Pancreas (tissue), 10 donors: ENCODE results near the gene TLCD3A. TPM values are rescaled to one million over a fixed set of nuclear protein-coding genes. Genes with fewer than 3 reads are reported as not detected.

ENCODE experiments used
- ATAC-seq, 4 donors: fragments of 200-7000 bp; cut with Tn5 transposase; one replicate each; pipeline versions ENCODE4 v1.8.0 to v1.9.1; 2020; ENCODE audit warnings: mild to moderate bottlenecking in 4 of 4, moderate library complexity in 4 of 4
- DNase-seq, 6 donors: peaks; one replicate each; pipeline ENCODE4 v3.0.0-alpha.2; 2020
- FAIRE-seq: peaks from 2 replicates; lab custom pipeline; 2012; peaks lifted over from hg19 to GRCh38; lab: Jason Lieb, UNC
- H3K27ac ChIP-seq, 4 donors: fragments of 200-600 bp; sonication (generic); 1 replicate in 3 of 4; 2 replicates in 1 of 4; pipeline versions ENCODE4 v1.5.0 to v1.8.0; 2020
- H3K27me3 ChIP-seq, 4 donors: fragments of 200-600 bp; one replicate each; pipeline ENCODE4 v1.8.0; 2021
- H3K36me3 ChIP-seq, 3 donors: fragments of 200-600 bp; sonication (generic) in 1 of 3; one replicate each; pipeline versions ENCODE4 v1.5.0 to v1.8.0; 2020 to 2021
- H3K4me1 ChIP-seq, 3 donors: fragments of 200-600 bp; one replicate each; pipeline ENCODE4 v1.8.0; 2021
- H3K4me3 ChIP-seq, 4 donors: fragments of 200-600 bp; sonication (generic) in 2 of 4; one replicate each; pipeline versions ENCODE4 v1.5.0 to v1.8.0; 2020 to 2021
- H3K9me3 ChIP-seq, 4 donors: fragments of 200-600 bp; one replicate each; pipeline ENCODE4 v1.8.0; 2021
- WGBS, 2 donors: extraction: QIAGEN DNeasy Blood & Tissue Kit; methylation state at CpG; one replicate each; pipeline ENCODE4 v1.1.7; 2013; 5-methylcytosine and 5-hydroxymethylcytosine counted together
- intact Hi-C, 3 donors: fragments of 100-400 bp; cut with DNase I; formaldehyde crosslinking; loops; one replicate each; pipeline versions ENCODE4 v1.11.1 to v1.14.2; 2022
- polyA plus RNA-seq, 2 donors: library from polyadenylated mRNA; stranded (reverse); fragments of 200-250 nt; gene quantifications; one replicate each; pipeline ENCODE4 v1.2.3, GENCODE V29; 2013
- total RNA-seq, 6 donors: library from RNA; stranded (reverse); fragmentation: NEBNext Ultra II Directional in 4 of 6; extraction: Animal tissue kit (Norgen Biotek cat#: 25700) in 4 of 6; gene quantifications; one replicate each; pipeline versions ENCODE4 v1.2.1 to v1.2.4, GENCODE V29; 2021 to 2023
- TF ChIP-seq, protein P1 (sequence below), 4 donors: fragments of 200-600 bp; sonication (generic) in 3 of 4; IDR thresholded peaks; one replicate each; pipeline versions ENCODE4 v1.5.0 to v1.8.0; 2021; ENCODE audit warnings: antibody characterized with exemption in 4 of 4
- donor health status: healthy with polysubstance abuse.
- donor health status: DM: no; HTN: no; CAD: no; lungs with moderate emphysema.
- donor health status: DM: no; HTN: no; CAD: no.
- donor health status: control.
- donor health status: control.
- donor health status: Bipolar disorder and iron deficiency.
- donor health status: DM: yes; HTN: yes; CAD: no.
- donor health status: DM: no; HTN: no; CAD: no.
- donor health status: DM: no; HTN: no; CAD: no.
- donor health status: DM: yes; HTN: yes; CAD: no.

The TLCD3A gene
- total and polyA plus RNA-seq, 8 donors: 3.2 to 9.0 (median 5.9) TPM

DNA sequence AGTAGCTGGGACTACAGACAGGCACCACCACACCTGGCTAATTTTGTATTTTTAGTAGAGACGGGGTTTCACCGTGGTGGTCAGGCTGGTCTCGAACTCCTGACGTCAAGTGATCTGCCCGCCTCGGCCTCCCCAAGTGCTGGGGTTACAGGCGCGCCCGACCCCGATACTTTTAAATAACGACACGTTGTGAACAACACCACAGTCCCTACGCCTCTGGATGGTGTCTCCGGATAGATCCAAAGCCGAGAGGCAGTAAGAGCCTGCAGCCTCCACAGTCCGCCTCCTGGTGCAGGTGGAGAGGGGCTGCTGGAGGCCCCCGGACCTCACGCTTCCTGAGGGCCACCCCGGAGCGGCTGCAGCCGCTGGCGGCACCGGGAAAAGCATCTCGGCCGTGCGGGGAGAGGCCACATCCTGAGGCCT, 741 bp upstream of the TLCD3A start:
- H3K27ac ChIP-seq: peak overlapping the region; percentile 55 to 66 (median 60)

GRCh38 chr17:732902-733720, 715 bp downstream of the TLCD3A start:
- intact Hi-C loops: no loop called here
- DNase-seq: peak; percentile 46 to 87 (median 64)
- TF ChIP-seq, protein P1, sequence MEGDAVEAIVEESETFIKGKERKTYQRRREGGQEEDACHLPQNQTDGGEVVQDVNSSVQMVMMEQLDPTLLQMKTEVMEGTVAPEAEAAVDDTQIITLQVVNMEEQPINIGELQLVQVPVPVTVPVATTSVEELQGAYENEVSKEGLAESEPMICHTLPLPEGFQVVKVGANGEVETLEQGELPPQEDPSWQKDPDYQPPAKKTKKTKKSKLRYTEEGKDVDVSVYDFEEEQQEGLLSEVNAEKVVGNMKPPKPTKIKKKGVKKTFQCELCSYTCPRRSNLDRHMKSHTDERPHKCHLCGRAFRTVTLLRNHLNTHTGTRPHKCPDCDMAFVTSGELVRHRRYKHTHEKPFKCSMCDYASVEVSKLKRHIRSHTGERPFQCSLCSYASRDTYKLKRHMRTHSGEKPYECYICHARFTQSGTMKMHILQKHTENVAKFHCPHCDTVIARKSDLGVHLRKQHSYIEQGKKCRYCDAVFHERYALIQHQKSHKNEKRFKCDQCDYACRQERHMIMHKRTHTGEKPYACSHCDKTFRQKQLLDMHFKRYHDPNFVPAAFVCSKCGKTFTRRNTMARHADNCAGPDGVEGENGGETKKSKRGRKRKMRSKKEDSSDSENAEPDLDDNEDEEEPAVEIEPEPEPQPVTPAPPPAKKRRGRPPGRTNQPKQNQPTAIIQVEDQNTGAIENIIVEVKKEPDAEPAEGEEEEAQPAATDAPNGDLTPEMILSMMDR (IDR thresholded peaks at IDR 0.05): no peak
- Histone ChIP-seq H3K27me3 (no peaks in the 10 kb centered on the region), H3K4me1 (peaks cover 0 to 13% (median 0%) of the 10 kb centered on the region in 3 donors), H3K27ac (peak overlapping the region; percentile 22 to 80 (median 45)), H3K9me3 (no peaks in the 10 kb centered on the region), H3K4me3 (peak overlapping the region; percentile 37 to 90 (median 73)), H3K36me3 (no peaks in the 10 kb centered on the region)
- no peak for FAIRE-seq
- WGBS, 2 donors: 6 to 7% methylated on average over 52 to 57 of the region's 57 CpGs
- ATAC-seq: peak; percentile 51 to 70 (median 63)

More for the DNA sequence above, 741 bp upstream of the TLCD3A start:
- no peak for FAIRE-seq
- Histone ChIP-seq H3K36me3 (no peaks in the 10 kb centered on the region), H3K9me3 (no peaks in the 10 kb centered on the region), H3K4me1 (peaks cover 0 to 13% (median 0%) of the 10 kb centered on the region in 3 donors), H3K27me3 (no peaks in the 10 kb centered on the region), H3K4me3 (peak overlapping the region; percentile 72 to 92 (median 82))
- DNase-seq: peak in 1 of 6 donors; percentile 26
- ATAC-seq: peak in 2 of 4 donors; percentile 31 to 33
- TF ChIP-seq, protein P1 (IDR thresholded peaks at IDR 0.05): no peak
- 6% methylated on average over 26 of the region's 26 CpGs for WGBS, 2 donors
- intact Hi-C loops: no loop called here

GRCh38 chr17:733743-734142, 1.3 kb downstream of the TLCD3A start:
- WGBS, 2 donors: 75 to 77% methylated on average over 10 of the region's 10 CpGs
- Histone ChIP-seq H3K36me3 (no peaks in the 10 kb centered on the region), H3K27me3 (no peaks in the 10 kb centered on the region), H3K27ac (no peak overlapping the region), H3K4me1 (peaks cover 0 to 13% (median 0%) of the 10 kb centered on the region in 3 donors), H3K4me3 (peak overlapping the region in 1 of 4 donors; percentile 90), H3K9me3 (no peaks in the 10 kb centered on the region)
- ATAC-seq (no peak), FAIRE-seq (no peak), DNase-seq (no peak)
- intact Hi-C loops: no loop called here
- TF ChIP-seq, protein P1 (IDR thresholded peaks at IDR 0.05): no peak

DNA sequence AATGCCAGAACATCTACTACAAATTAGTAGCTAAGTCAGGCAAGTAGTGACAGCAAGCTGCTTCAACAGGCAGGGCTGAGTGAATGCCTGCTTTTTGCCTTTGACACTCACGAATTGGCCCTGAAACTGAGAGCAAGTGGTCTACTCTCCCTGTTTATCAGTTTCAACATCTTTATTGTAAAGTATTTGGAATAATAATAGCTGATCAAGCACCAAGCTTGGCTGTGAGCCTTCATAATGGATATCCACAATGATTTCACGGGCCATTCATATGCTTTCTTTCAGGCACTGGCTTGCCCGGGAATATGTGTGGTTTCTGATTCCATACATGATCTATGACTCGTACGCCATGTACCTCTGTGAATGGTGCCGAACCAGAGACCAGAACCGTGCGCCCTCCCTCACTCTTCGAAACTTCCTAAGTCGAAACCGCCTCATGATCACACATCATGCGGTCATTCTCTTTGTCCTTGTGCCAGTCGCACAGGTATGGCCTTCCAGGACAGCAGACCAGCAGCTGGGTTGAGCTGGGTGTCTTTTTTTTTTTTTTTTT, 5.2 kb downstream of the TLCD3A start:
- no peaks in the 10 kb centered on the region for H3K9me3 ChIP-seq
- H3K4me1 ChIP-seq: peaks cover 0 to 7% (median 0%) of the 10 kb centered on the region in 3 donors
- 94 to 96% methylated on average over 13 of the region's 13 CpGs for WGBS, 2 donors
- DNase-seq: no peak
- FAIRE-seq: no peak
- H3K36me3 ChIP-seq: no peaks in the 10 kb centered on the region
- no peak overlapping the region for H3K27ac ChIP-seq
- ATAC-seq: no peak
- intact Hi-C loops: no loop called here
- H3K27me3 ChIP-seq: no peaks in the 10 kb centered on the region
- TF ChIP-seq, protein P1 (IDR thresholded peaks at IDR 0.05): no peak
- no peak overlapping the region for H3K4me3 ChIP-seq
